HepG2 (cell line): ENCODE measurements around the gene B3GNT9. TPM values are rescaled to one million over a fixed set of nuclear protein-coding genes. Genes with fewer than 3 reads are reported as not detected.

ENCODE experiments used
- AGO2 ChIP-seq: fragments of 200-400 bp; formaldehyde crosslinking; optimal IDR thresholded peaks from 2 replicates; pipeline ENCODE3; 2017; ENCODE audit warnings: mild to moderate bottlenecking, low read depth, low read length, moderate library complexity
- ATF7 ChIP-seq, 2 experiments: fragments of 450-650 bp in 1 of 2; sonication (generic) in 1 of 2; formaldehyde crosslinking in 1 of 2; IDR thresholded peaks; 2 replicates each; pipeline versions ENCODE4 v1.4.0 to v1.6.1; 2016 to 2020; ENCODE audit warnings: antibody characterized with exemption in 1 of 2, mild to moderate bottlenecking in 1 of 2, missing genetic modification reagents in 1 of 2
- FOXO1 ChIP-seq: sonication (generic); formaldehyde crosslinking; IDR thresholded peaks from 2 replicates; pipeline ENCODE4 v1.4.0; 2020; ENCODE audit warnings: missing genetic modification reagents
- GTF3A ChIP-seq: sonication (generic); formaldehyde crosslinking; conservative IDR thresholded peaks from 2 replicates; pipeline ENCODE4 v1.4.0; 2020; ENCODE audit warnings: mild to moderate bottlenecking, missing genetic modification reagents
- HDAC6 ChIP-seq: fragments of 200-600 bp; sonication (generic); IDR thresholded peaks from 2 replicates; pipeline ENCODE4 v1.7.0; 2017; ENCODE audit warnings: mild to moderate bottlenecking, antibody characterized with exemption, low read length, low read depth
- JARID2 ChIP-seq: sonication (generic); formaldehyde crosslinking; IDR thresholded peaks from 2 replicates; pipeline ENCODE4 v1.8.1; 2023; ENCODE audit warnings: missing genetic modification reagents, inconsistent platforms; ENCODE audit not compliant: insufficient replicate concordance
- KLF13 ChIP-seq: sonication (generic); formaldehyde crosslinking; IDR thresholded peaks from 2 replicates; pipeline ENCODE4 v1.4.0; 2020; ENCODE audit warnings: mild to moderate bottlenecking, missing genetic modification reagents
- LCORL ChIP-seq, 2 experiments: fragments of 450-650 bp in 1 of 2; sonication (generic) in 1 of 2; formaldehyde crosslinking in 1 of 2; IDR thresholded peaks; 2 replicates each; pipeline versions ENCODE4 v1.5.0 to v1.6.1; 2017 to 2020; ENCODE audit warnings: antibody characterized with exemption in 1 of 2, missing genetic modification reagents in 1 of 2
- ONECUT2 ChIP-seq: sonication (generic); formaldehyde crosslinking; IDR thresholded peaks from 2 replicates; pipeline ENCODE4 v1.4.0; 2020; ENCODE audit warnings: missing genetic modification reagents
- SALL2 ChIP-seq: sonication (generic); formaldehyde crosslinking; IDR thresholded peaks from 2 replicates; pipeline ENCODE4 v1.8.1; 2023; ENCODE audit warnings: mild to moderate bottlenecking, missing genetic modification reagents, inconsistent platforms
- SOX13 ChIP-seq, 3 experiments: fragments of 450-650 bp in 1 of 3; sonication (generic) in 1 of 3; formaldehyde crosslinking in 1 of 3; IDR thresholded peaks in 2 of 3; conservative IDR thresholded peaks in 1 of 3; 2 replicates each; pipeline versions ENCODE4 v1.5.0 to v1.6.1; 2016 to 2020; ENCODE audit warnings: antibody characterized with exemption in 1 of 3, mild to moderate bottlenecking in 1 of 3, missing compliant biosample characterization in 1 of 3, missing genetic modification reagents in 1 of 3, moderate library complexity in 1 of 3
- WIZ ChIP-seq: sonication (generic); formaldehyde crosslinking; IDR thresholded peaks from 2 replicates; pipeline ENCODE4 v1.5.1; 2020; ENCODE audit warnings: mild to moderate bottlenecking, missing genetic modification reagents
- ZFP36L2 ChIP-seq: sonication (generic); formaldehyde crosslinking; IDR thresholded peaks from 2 replicates; pipeline ENCODE4 v1.4.0; 2020; ENCODE audit warnings: missing genetic modification reagents
- ZNF207 ChIP-seq: fragments of 450-650 bp; IDR thresholded peaks from 2 replicates; pipeline ENCODE4 v1.6.1; 2016; ENCODE audit warnings: antibody characterized with exemption, borderline replicate concordance
- ZNF329 ChIP-seq: sonication (generic); formaldehyde crosslinking; IDR thresholded peaks from 2 replicates; pipeline ENCODE4 v1.9.0; 2021; ENCODE audit warnings: low read depth, mild to moderate bottlenecking, missing genetic modification reagents
- ZNF569 ChIP-seq: sonication (generic); formaldehyde crosslinking; IDR thresholded peaks from 2 replicates; pipeline ENCODE4 v1.5.0; 2020; ENCODE audit warnings: mild to moderate bottlenecking, missing genetic modification reagents, moderate library complexity, borderline replicate concordance
- ZNF619 ChIP-seq: sonication (generic); formaldehyde crosslinking; IDR thresholded peaks from 2 replicates; pipeline ENCODE4 v1.4.0; 2020; ENCODE audit warnings: mild to moderate bottlenecking, missing genetic modification reagents
- ZNF776 ChIP-seq: sonication (generic); formaldehyde crosslinking; IDR thresholded peaks from 2 replicates; pipeline ENCODE4 v1.4.0; 2020; ENCODE audit warnings: mild to moderate bottlenecking, missing genetic modification reagents
- ZNF792 ChIP-seq: IDR thresholded peaks from 2 replicates; pipeline ENCODE4 v1.6.1; 2016
- polyA plus RNA-seq, 8 experiments: library from polyadenylated mRNA; depleted of rRNA in 3 of 8; stranded (reverse) in 7 of 8; unstranded in 1 of 8; fragments of >200 nt; fragmentation: Illumina TruSeq in 4 of 8; extraction: Trizol in 4 of 8; gene quantifications; 2 replicates each; pipeline versions ENCODE4 v1.2.1 to v1.2.3, GENCODE V29; 2011 to 2016; ENCODE audit warnings: low read depth in 4 of 8, missing spikeins in 1 of 8, mixed read lengths in 1 of 8; ENCODE audit not compliant: insufficient read depth in 1 of 8
- total RNA-seq, 5 experiments: library from RNA; depleted of rRNA; stranded (reverse); fragments of >200 nt; fragmentation: Illumina TruSeq; extraction: Trizol; gene quantifications; 2 replicates each; pipeline ENCODE4 v1.2.3, GENCODE V29; 2016; ENCODE audit warnings: low read depth in 1 of 5
- TF ChIP-seq, protein P1 (sequence below): sonication (generic); formaldehyde crosslinking; IDR thresholded peaks from 2 replicates; pipeline ENCODE4 v1.4.0; 2020; ENCODE audit warnings: missing genetic modification reagents, borderline replicate concordance
- TF ChIP-seq, protein P2 (sequence below): sonication (generic); formaldehyde crosslinking; IDR thresholded peaks from 2 replicates; pipeline ENCODE4 v1.5.1; 2020; ENCODE audit warnings: mild to moderate bottlenecking, moderate library complexity, missing genetic modification reagents
- TF ChIP-seq, protein P3 (sequence below): sonication (generic); formaldehyde crosslinking; IDR thresholded peaks from 2 replicates; pipeline ENCODE4 v1.5.0; 2020; ENCODE audit warnings: mild to moderate bottlenecking, low read depth, missing genetic modification reagents, borderline replicate concordance
- TF ChIP-seq, protein P4 (sequence below): sonication (generic); formaldehyde crosslinking; IDR thresholded peaks from 2 replicates; pipeline ENCODE4 v1.5.0; 2020; ENCODE audit warnings: mild to moderate bottlenecking, missing genetic modification reagents

The B3GNT9 gene
- total and polyA plus RNA-seq, 2 of the 13 experiments (the other 11 are each of a cell fraction or from before 2014, with no cell fraction given): 1.5 to 3.1 TPM

DNA sequence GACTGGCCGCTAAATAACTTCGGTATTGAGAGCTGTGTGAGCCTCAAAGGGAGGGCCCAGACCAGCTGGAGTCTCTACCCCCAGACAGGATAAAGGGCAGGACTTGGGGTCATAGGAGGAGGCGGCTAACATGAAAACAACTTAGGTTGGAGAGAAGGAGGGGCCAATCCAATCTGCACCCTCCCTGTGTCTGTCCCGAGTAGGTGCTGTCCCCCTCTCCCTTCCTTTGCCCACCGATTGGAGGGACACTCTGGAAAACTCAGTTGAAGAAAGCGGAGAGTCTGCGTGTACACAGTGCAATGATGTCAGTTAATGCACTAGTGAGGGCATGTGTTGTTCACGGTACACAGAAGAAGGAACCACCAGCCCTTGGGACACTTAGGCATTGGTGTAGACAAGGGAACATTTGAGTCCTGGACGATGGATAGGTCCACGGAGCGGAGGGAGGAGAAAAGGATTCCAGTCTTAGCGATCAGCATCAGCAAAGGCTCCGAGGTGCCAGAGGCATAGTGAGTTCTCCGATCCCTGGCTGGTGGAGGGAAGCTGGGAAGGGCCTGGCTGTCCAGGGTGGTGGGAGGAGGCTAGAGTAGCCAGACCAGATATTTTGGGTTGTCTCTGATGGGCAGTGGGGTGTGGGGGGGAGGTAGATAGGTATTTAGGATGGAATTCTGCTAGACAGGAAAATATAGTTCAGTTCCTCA is 20.3 kb upstream of the B3GNT9 start (continued):
- TF ChIP-seq ONECUT2 (no peak), JARID2 (no peak), ZNF207 (no peak), ZNF792 (CRISPR knock-in tag) (no peak), FOXO1 (CRISPR knock-in tag) (no peak), SOX13 (IDR thresholded peaks at IDR 0.05) (no peak), SOX13 (CRISPR knock-in tag; conservative IDR thresholded peaks at IDR 0.05 in 1 of 2, IDR thresholded peaks at IDR 0.05 in 1 of 2) (no peak; a peak in 1 of 4 replicates), ZNF569 (CRISPR knock-in tag) (no peak), HDAC6 (no peak), AGO2 (no peak), ZFP36L2 (CRISPR knock-in tag) (no peak), ZNF776 (CRISPR knock-in tag) (no peak), ZNF329 (CRISPR knock-in tag) (no peak), ZNF619 (CRISPR knock-in tag) (0 out of 2 replicates have a peak, but pooled peaks have one; percentile 1), ATF7 (IDR thresholded peaks at IDR 0.05) (no peak), ATF7 (CRISPR knock-in tag; IDR thresholded peaks at IDR 0.05) (peak; percentile 51; the same call in 1 of the 2 replicates), KLF13 (CRISPR knock-in tag) (no peak), LCORL (IDR thresholded peaks at IDR 0.05) (no peak), LCORL (CRISPR knock-in tag; IDR thresholded peaks at IDR 0.05) (no peak), GTF3A (CRISPR knock-in tag) (0 out of 2 replicates have a peak, but pooled peaks have one; percentile 35), SALL2 (CRISPR knock-in tag) (no peak), WIZ (no peak; the same call in 1 of the 2 replicates)
- TF ChIP-seq, protein P1, sequence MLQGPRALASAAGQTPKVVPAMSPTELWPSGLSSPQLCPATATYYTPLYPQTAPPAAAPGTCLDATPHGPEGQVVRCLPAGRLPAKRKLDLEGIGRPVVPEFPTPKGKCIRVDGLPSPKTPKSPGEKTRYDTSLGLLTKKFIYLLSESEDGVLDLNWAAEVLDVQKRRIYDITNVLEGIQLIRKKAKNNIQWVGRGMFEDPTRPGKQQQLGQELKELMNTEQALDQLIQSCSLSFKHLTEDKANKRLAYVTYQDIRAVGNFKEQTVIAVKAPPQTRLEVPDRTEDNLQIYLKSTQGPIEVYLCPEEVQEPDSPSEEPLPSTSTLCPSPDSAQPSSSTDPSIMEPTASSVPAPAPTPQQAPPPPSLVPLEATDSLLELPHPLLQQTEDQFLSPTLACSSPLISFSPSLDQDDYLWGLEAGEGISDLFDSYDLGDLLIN: no peak; the same call in 1 of the 2 replicates
- TF ChIP-seq, protein P2, sequence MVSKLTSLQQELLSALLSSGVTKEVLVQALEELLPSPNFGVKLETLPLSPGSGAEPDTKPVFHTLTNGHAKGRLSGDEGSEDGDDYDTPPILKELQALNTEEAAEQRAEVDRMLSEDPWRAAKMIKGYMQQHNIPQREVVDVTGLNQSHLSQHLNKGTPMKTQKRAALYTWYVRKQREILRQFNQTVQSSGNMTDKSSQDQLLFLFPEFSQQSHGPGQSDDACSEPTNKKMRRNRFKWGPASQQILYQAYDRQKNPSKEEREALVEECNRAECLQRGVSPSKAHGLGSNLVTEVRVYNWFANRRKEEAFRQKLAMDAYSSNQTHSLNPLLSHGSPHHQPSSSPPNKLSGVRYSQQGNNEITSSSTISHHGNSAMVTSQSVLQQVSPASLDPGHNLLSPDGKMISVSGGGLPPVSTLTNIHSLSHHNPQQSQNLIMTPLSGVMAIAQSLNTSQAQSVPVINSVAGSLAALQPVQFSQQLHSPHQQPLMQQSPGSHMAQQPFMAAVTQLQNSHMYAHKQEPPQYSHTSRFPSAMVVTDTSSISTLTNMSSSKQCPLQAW (CRISPR knock-in tag): peak; percentile 78; the same call in 1 of the 2 replicates
- TF ChIP-seq, protein P3, sequence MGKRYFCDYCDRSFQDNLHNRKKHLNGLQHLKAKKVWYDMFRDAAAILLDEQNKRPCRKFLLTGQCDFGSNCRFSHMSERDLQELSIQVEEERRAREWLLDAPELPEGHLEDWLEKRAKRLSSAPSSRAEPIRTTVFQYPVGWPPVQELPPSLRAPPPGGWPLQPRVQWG: no peak
- TF ChIP-seq, protein P4, sequence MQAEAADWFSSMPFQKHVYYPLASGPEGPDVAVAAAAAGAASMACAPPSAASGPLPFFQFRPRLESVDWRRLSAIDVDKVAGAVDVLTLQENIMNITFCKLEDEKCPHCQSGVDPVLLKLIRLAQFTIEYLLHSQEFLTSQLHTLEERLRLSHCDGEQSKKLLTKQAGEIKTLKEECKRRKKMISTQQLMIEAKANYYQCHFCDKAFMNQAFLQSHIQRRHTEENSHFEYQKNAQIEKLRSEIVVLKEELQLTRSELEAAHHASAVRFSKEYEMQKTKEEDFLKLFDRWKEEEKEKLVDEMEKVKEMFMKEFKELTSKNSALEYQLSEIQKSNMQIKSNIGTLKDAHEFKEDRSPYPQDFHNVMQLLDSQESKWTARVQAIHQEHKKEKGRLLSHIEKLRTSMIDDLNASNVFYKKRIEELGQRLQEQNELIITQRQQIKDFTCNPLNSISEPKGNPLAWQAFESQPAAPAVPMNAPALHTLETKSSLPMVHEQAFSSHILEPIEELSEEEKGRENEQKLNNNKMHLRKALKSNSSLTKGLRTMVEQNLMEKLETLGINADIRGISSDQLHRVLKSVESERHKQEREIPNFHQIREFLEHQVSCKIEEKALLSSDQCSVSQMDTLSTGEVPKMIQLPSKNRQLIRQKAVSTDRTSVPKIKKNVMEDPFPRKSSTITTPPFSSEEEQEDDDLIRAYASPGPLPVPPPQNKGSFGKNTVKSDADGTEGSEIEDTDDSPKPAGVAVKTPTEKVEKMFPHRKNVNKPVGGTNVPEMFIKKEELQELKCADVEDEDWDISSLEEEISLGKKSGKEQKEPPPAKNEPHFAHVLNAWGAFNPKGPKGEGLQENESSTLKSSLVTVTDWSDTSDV (CRISPR knock-in tag): no peak
